Measurements from ENCODE around the gene IGSF11.
"Not testable (repeated sequence)": the region's sequence is repeated elsewhere in the genome, so short reads cannot be mapped to it uniquely, and the experiment has no call there.

Gene IGSF11

GRCh38 chr3:118889691-118890090 is 145.0 kb downstream of the IGSF11 start:
- no peak overlapping the region for H3K4me3 ChIP-seq (ENCODE audit: low read depth, low read length)
- TF ChIP-seq, protein P1, sequence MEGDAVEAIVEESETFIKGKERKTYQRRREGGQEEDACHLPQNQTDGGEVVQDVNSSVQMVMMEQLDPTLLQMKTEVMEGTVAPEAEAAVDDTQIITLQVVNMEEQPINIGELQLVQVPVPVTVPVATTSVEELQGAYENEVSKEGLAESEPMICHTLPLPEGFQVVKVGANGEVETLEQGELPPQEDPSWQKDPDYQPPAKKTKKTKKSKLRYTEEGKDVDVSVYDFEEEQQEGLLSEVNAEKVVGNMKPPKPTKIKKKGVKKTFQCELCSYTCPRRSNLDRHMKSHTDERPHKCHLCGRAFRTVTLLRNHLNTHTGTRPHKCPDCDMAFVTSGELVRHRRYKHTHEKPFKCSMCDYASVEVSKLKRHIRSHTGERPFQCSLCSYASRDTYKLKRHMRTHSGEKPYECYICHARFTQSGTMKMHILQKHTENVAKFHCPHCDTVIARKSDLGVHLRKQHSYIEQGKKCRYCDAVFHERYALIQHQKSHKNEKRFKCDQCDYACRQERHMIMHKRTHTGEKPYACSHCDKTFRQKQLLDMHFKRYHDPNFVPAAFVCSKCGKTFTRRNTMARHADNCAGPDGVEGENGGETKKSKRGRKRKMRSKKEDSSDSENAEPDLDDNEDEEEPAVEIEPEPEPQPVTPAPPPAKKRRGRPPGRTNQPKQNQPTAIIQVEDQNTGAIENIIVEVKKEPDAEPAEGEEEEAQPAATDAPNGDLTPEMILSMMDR (IDR thresholded peaks at IDR 0.05; ENCODE audit: borderline replicate concordance, insufficient read depth, low read depth, low read length) = no peak

- TF ChIP-seq, protein P1 (IDR thresholded peaks at IDR 0.05; ENCODE audit: borderline replicate concordance, insufficient read depth, low read depth, low read length) = no peak
- no peak overlapping the region for H3K4me3 ChIP-seq (ENCODE audit: low read depth, low read length)
Observed at GRCh38 chr3:118886708-118887107, 147.9 kb downstream of the IGSF11 start.

DNA sequence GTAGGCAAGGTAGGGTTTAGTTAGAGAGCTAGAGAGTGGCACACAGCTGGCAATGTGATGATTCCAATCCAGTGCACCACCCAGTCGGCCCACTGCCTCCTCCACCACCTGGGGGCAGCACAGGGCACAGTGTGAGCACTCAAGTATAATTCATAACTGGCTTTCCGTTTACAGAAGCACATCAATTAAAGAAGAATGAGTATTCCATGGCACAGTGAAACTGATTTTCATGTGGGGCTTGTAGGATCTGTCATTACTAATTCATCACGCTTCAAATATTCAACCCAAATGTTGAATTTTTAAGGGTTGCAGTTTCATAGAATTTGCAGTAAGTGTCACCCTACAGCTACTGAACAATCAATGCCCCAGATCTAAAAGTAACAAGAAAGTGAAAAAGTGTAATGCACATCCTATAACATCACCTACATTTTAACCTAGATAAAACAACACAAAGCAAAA is 149.9 kb downstream of the IGSF11 start:
- no peak overlapping the region for H3K4me3 ChIP-seq (ENCODE audit: low read depth, low read length)
- TF ChIP-seq, protein P1 (IDR thresholded peaks at IDR 0.05; ENCODE audit: borderline replicate concordance, insufficient read depth, low read depth, low read length) = peak; percentile 88

- no peak overlapping the region for H3K4me3 ChIP-seq (ENCODE audit: low read depth, low read length)
- TF ChIP-seq, protein P1 (IDR thresholded peaks at IDR 0.05; ENCODE audit: borderline replicate concordance, insufficient read depth, low read depth, low read length) = peak; percentile 54; the same call in 1 of the 2 replicates
Observed at GRCh38 chr3:118882353-118882947, 152.2 kb downstream of the IGSF11 start.

DNA sequence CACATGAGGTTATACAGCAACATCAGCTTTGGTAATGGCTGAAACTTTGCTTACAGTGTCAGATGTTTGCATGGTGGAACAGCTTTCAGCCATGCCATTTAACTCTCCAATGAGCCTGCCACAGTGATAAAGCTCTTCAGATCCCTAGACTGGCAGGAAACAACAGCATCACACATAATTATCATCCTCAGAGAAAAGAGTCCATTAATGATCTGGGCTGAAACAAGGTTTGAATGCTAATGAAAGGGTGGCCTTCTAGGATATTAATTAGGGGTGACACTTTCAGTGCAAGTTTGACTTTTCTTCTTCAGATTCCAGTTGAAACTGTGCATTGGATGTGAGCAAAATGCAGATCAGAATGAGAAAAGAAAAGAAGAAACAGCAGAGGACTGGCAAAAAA is 166.6 kb downstream of the IGSF11 start:
- no peak overlapping the region for H3K4me3 ChIP-seq (ENCODE audit: low read depth, low read length)
- TF ChIP-seq, protein P1 (IDR thresholded peaks at IDR 0.05; ENCODE audit: borderline replicate concordance, insufficient read depth, low read depth, low read length) = no peak

GRCh38 chr3:118863731-118864322 is 170.8 kb downstream of the IGSF11 start:
- TF ChIP-seq, protein P1 (IDR thresholded peaks at IDR 0.05; ENCODE audit: borderline replicate concordance, insufficient read depth, low read depth, low read length) = peak; percentile 47; the same call in 1 of the 2 replicates

DNA sequence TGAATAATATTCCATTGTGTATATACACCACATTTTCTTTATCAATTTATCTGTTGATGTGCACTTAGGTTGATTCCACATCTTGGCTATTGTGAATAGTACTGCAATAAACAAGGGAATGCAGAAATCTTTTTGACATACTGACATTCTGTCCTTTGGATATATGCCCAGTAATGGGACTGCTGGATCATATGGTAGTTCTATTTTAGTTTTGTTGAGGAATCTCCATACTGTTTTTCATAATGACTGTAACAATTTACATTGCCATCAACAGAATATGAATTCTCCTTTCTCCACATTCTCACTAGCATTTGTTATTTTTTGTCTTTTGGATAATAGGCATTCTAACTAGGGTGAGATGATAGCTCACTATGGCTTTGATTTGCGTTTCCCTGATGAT is 174.7 kb downstream of the IGSF11 start:
- no peak overlapping the region for H3K4me3 ChIP-seq (ENCODE audit: low read depth, low read length)
- TF ChIP-seq, protein P1 (IDR thresholded peaks at IDR 0.05; ENCODE audit: borderline replicate concordance, insufficient read depth, low read depth, low read length) = no peak

More at GRCh38 chr3:118863731-118864322, 170.8 kb downstream of the IGSF11 start:
- no peak overlapping the region for H3K4me3 ChIP-seq (ENCODE audit: low read depth, low read length)

DNA sequence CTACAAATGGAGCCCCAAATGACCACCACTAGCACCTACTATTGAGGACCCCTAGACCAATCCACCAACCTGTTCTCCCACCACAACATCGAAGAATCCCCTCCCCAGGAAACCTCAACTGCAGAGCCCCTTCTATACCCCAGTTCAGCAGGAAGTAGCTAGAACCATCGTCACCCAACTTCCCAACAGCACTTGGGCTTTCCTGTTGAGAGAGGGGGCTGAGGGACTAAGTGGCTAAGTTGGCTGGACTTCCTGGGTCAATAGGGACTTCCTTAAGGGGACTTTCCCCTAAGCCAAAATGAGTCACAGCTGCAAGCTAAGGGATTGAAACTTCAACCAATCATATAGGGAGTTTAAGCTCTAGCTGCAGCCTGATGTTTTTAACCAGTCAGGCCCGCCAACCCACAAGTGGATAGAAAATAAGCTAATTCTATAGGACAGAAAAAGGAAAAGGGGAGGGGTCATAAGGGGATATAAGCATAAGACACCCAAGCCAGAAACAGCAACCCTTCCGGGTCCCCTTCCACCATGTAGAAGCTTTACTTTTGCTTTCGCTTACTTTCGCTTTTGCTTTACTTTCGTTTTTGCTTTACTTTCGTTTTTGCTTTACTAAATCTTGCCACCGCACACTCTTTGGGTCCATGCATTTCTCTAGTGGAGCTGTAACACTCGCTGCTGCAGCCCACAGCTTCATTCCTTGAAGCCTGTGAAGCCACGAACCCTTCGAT is 183.0 kb downstream of the IGSF11 start:
- not testable (repeated sequence) for H3K4me3 ChIP-seq (ENCODE audit: low read depth, low read length)
